Measurements from ENCODE around the gene PPP4R3B.
"Not testable (repeated sequence)": the region's sequence is repeated elsewhere in the genome, so short reads cannot be mapped to it uniquely, and the experiment has no call there.

The PPP4R3B gene

GRCh38 chr2:55550368-55551102 is 66.9 kb downstream of the PPP4R3B start:
- peak; percentile 59 for ATAC-seq
- TF ChIP-seq ISL1 (CRISPR knock-in tag; IDR thresholded peaks at IDR 0.05) (no peak), ZC3H10 (CRISPR knock-in tag; IDR thresholded peaks at IDR 0.05) (no peak), ZNF565 (CRISPR knock-in tag; conservative IDR thresholded peaks at IDR 0.05; ENCODE audit: low read depth) (no peak), ZNF8 (CRISPR knock-in tag; IDR thresholded peaks at IDR 0.05) (no peak), TCF4 (CRISPR knock-in tag; IDR thresholded peaks at IDR 0.05; ENCODE audit: borderline replicate concordance) (no peak), TOX (CRISPR knock-in tag; IDR thresholded peaks at IDR 0.05; ENCODE audit: borderline replicate concordance) (no peak), ZNF70 (CRISPR knock-in tag; IDR thresholded peaks at IDR 0.05) (no peak), TSHZ2 (CRISPR knock-in tag; IDR thresholded peaks at IDR 0.05) (no peak), CREB5 (CRISPR knock-in tag; IDR thresholded peaks at IDR 0.05; ENCODE audit: low read depth) (no peak), OSR1 (CRISPR knock-in tag; IDR thresholded peaks at IDR 0.05) (no peak), SNAI2 (CRISPR knock-in tag; IDR thresholded peaks at IDR 0.05) (no peak)

- ATAC-seq, result not testable (repeated sequence)
Measured at GRCh38 chr2:55547679-55548078, 69.7 kb downstream of the PPP4R3B start.

GRCh38 chr2:55547001-55547400 is 70.4 kb downstream of the PPP4R3B start:
- TF ChIP-seq TSHZ2 (CRISPR knock-in tag; IDR thresholded peaks at IDR 0.05), result no peak
- no peak for TF ChIP-seq ZFP30 (CRISPR knock-in tag; IDR thresholded peaks at IDR 0.05)
- TF ChIP-seq ESRRG (CRISPR knock-in tag; IDR thresholded peaks at IDR 0.05), result no peak
- TF ChIP-seq SNAI2 (CRISPR knock-in tag; IDR thresholded peaks at IDR 0.05), result no peak
- no peak for TF ChIP-seq TCF4 (CRISPR knock-in tag; IDR thresholded peaks at IDR 0.05; ENCODE audit: borderline replicate concordance)
- no peak for TF ChIP-seq TOX (CRISPR knock-in tag; IDR thresholded peaks at IDR 0.05; ENCODE audit: borderline replicate concordance)
- no peak for TF ChIP-seq PPARA (CRISPR knock-in tag; IDR thresholded peaks at IDR 0.05; ENCODE audit: borderline replicate concordance)
- no peak for TF ChIP-seq GLIS3 (CRISPR knock-in tag; IDR thresholded peaks at IDR 0.05)
- no peak for TF ChIP-seq RARB (CRISPR knock-in tag; IDR thresholded peaks at IDR 0.05)
- TF ChIP-seq PATZ1 (CRISPR knock-in tag; IDR thresholded peaks at IDR 0.05; ENCODE audit: borderline replicate concordance), result no peak
- no peak for TF ChIP-seq ZFP3 (CRISPR knock-in tag; IDR thresholded peaks at IDR 0.05)
- no peak for TF ChIP-seq ISL1 (CRISPR knock-in tag; IDR thresholded peaks at IDR 0.05)
- no peak for TF ChIP-seq CSDC2 (CRISPR knock-in tag; IDR thresholded peaks at IDR 0.05)
- TF ChIP-seq ARNTL (CRISPR knock-in tag; IDR thresholded peaks at IDR 0.05; ENCODE audit: borderline replicate concordance, low read depth), result no peak
- no peak for TF ChIP-seq ZNF70 (CRISPR knock-in tag; IDR thresholded peaks at IDR 0.05)
- TF ChIP-seq CREB5 (CRISPR knock-in tag; IDR thresholded peaks at IDR 0.05; ENCODE audit: low read depth), result no peak
- no peak for TF ChIP-seq ZNF565 (CRISPR knock-in tag; conservative IDR thresholded peaks at IDR 0.05; ENCODE audit: low read depth)
- TF ChIP-seq CSRNP3 (CRISPR knock-in tag; IDR thresholded peaks at IDR 0.05), result no peak
- ATAC-seq, result no peak

Measured in SK-N-SH treated with all-trans-retinoic acid at 6 μM for 48 hours (cell line).